ENCODE results near the gene AMIGO1.

AMIGO1 gene

DNA sequence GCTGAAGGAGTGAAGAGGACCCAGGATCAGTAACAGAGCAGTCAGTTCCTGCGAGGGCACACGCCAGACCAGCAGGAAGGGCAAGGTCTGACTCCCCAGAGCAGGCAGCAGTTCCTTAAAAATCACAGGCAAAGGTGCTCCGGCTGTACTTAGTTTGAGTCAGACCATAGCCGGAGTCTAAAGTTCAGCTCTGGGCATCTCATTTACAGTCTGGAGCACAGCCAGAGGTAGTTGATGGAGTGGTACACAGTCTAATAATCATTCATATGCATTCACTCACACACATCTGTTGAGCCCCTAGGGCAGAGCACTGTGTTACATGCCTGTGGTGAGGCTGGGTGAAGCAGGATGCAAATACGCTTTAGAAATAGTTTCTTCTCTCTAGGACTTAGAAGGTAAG lies 7.3 kb upstream of the AMIGO1 start:
- no peaks in the 10 kb centered on the region for H3K36me3 ChIP-seq (ENCODE audit: insufficient read depth, low read length)

DNA sequence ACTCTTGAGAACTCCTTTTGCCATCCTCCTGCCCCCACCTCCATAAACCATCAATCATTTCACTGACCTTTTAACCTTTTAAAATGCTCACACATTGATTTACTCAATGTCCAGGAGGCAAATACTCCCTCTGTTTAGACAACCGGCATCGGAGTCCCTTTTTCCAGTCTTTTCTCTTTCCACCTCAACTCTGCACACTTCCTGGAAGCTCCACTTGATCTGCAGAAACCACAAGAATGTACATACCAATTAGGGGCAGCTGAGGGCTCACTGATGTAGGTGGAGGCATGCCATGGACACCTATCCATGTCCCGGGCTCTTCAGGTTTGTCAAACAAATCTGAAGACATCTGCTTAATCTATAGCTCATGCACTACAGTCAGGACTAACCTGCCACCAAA lies 5.3 kb upstream of the AMIGO1 start:
- H3K36me3 ChIP-seq (ENCODE audit: insufficient read depth, low read length), result no peaks in the 10 kb centered on the region

More for the DNA sequence above, 7.3 kb upstream of the AMIGO1 start:
- Histone ChIP-seq H3K4me1 (ENCODE audit: control insufficient read depth, insufficient read depth, low read length, unreplicated experiment) (no peaks in the 10 kb centered on the region), H3K27me3 (ENCODE audit: insufficient read depth, low read length) (peaks cover 20% of the 10 kb centered on the region), H2AFZ (ENCODE audit: low read length, unreplicated experiment) (no peak overlapping the region), H3K4me3 (ENCODE audit: low read depth, low read length) (no peak overlapping the region), H3K27ac (ENCODE audit: low read depth, low read length) (no peak overlapping the region), H3K79me2 (ENCODE audit: control insufficient read depth, insufficient read depth, low read length, unreplicated experiment) (no peaks in the 10 kb centered on the region)

GRCh38 chr1:109513110-109513710 lies 3.7 kb upstream of the AMIGO1 start:
- H3K36me3 ChIP-seq (ENCODE audit: insufficient read depth, low read length), result no peaks in the 10 kb centered on the region
- no peaks in the 10 kb centered on the region for H3K79me2 ChIP-seq (ENCODE audit: control insufficient read depth, insufficient read depth, low read length, unreplicated experiment)
- H3K4me1 ChIP-seq (ENCODE audit: control insufficient read depth, insufficient read depth, low read length, unreplicated experiment), result peaks cover 8% of the 10 kb centered on the region
- H3K4me3 ChIP-seq (ENCODE audit: low read depth, low read length), result no peak overlapping the region
- H3K27me3 ChIP-seq (ENCODE audit: insufficient read depth, low read length), result peaks cover 34% of the 10 kb centered on the region
- H2AFZ ChIP-seq (ENCODE audit: low read length, unreplicated experiment), result no peak overlapping the region
- no peak overlapping the region for H3K27ac ChIP-seq (ENCODE audit: low read depth, low read length)

More for the DNA sequence above, 5.3 kb upstream of the AMIGO1 start:
- peaks cover 7% of the 10 kb centered on the region for H3K4me1 ChIP-seq (ENCODE audit: control insufficient read depth, insufficient read depth, low read length, unreplicated experiment)
- H2AFZ ChIP-seq (ENCODE audit: low read length, unreplicated experiment), result no peak overlapping the region
- no peak overlapping the region for H3K4me3 ChIP-seq (ENCODE audit: low read depth, low read length)
- no peak overlapping the region for H3K27ac ChIP-seq (ENCODE audit: low read depth, low read length)
- H3K27me3 ChIP-seq (ENCODE audit: insufficient read depth, low read length), result peaks cover 21% of the 10 kb centered on the region
- H3K79me2 ChIP-seq (ENCODE audit: control insufficient read depth, insufficient read depth, low read length, unreplicated experiment), result no peaks in the 10 kb centered on the region

DNA sequence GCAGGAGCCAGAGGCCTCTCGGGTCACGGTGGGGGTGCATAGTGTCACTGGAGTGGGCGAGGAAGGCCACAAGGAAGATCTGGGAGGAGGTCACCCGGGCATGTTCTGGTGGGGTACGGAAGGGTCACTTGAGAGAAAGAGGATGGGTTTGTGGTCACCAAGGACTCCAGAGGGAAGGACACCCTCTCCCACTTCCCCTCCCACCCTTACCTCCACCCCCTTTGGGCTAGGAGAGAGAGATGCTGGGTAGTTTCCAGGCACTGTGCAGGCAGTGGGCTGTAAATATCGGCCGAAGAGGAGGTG lies 703 bp downstream of the AMIGO1 start:
- no peaks in the 10 kb centered on the region for H3K79me2 ChIP-seq (ENCODE audit: control insufficient read depth, insufficient read depth, low read length, unreplicated experiment)
- H3K27me3 ChIP-seq (ENCODE audit: insufficient read depth, low read length), result peaks cover 46% of the 10 kb centered on the region
- H3K4me3 ChIP-seq (ENCODE audit: low read depth, low read length), result peak overlapping the region; percentile 75; the same call in 1 of the 2 replicates
- peaks cover 8% of the 10 kb centered on the region for H3K4me1 ChIP-seq (ENCODE audit: control insufficient read depth, insufficient read depth, low read length, unreplicated experiment)
- H3K27ac ChIP-seq (ENCODE audit: low read depth, low read length), result no peak overlapping the region
- H3K36me3 ChIP-seq (ENCODE audit: insufficient read depth, low read length), result no peaks in the 10 kb centered on the region
- no peak overlapping the region for H2AFZ ChIP-seq (ENCODE audit: low read length, unreplicated experiment)

DNA sequence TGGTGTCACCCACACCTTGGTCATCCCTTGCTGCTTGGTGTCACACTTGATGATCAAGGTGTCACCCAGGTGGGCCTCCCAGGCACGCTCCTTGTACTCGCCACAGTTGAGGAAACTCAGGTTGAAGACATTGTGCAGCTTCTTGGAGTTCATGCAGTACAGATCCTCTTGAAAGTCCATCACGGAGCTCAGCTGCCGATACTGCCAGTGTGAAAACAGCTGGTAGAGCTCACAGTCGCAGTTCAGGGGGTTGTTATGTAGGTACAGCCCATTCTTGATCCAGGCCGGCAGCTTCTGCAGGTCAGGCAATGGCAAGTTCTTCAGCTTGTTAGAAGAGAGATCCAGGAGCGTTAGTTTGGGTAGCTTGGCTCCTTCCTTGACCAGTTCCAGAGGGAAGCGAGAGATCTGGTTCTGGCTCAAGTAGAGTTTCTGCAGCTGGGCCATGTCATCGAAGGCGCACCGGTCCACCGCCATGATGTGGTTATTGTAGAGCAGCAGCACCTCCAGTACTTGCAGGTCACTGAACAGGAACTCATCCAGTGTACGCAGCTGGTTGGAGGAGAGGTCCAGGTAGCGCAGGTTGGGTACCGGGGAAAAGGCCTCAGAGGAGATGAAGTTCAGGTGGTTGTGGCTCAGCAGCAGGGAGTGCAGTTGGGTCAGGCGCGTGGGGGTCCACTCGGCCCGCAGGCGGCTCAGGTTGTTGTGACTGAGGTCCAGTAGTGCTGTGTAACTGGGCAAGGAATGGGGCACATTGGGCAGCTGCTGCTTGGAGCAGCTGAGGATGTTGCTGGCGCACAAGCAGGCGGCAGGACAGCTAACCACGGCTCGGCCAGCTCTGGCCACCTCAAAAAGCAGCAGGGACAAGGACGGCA lies 1.3 kb downstream of the AMIGO1 start:
- H3K27me3 ChIP-seq (ENCODE audit: insufficient read depth, low read length), result peaks cover 46% of the 10 kb centered on the region
- no peak overlapping the region for H3K4me3 ChIP-seq (ENCODE audit: low read depth, low read length)
- H3K27ac ChIP-seq (ENCODE audit: low read depth, low read length), result no peak overlapping the region
- H3K36me3 ChIP-seq (ENCODE audit: insufficient read depth, low read length), result no peaks in the 10 kb centered on the region
- H3K4me1 ChIP-seq (ENCODE audit: control insufficient read depth, insufficient read depth, low read length, unreplicated experiment), result peaks cover 8% of the 10 kb centered on the region
- no peaks in the 10 kb centered on the region for H3K79me2 ChIP-seq (ENCODE audit: control insufficient read depth, insufficient read depth, low read length, unreplicated experiment)
- no peak overlapping the region for H2AFZ ChIP-seq (ENCODE audit: low read length, unreplicated experiment)

- no peaks in the 10 kb centered on the region for H3K79me2 ChIP-seq (ENCODE audit: control insufficient read depth, insufficient read depth, low read length, unreplicated experiment)
- H2AFZ ChIP-seq (ENCODE audit: low read length, unreplicated experiment), result no peak overlapping the region
- H3K27ac ChIP-seq (ENCODE audit: low read depth, low read length), result no peak overlapping the region
- H3K4me3 ChIP-seq (ENCODE audit: low read depth, low read length), result no peak overlapping the region
- H3K27me3 ChIP-seq (ENCODE audit: insufficient read depth, low read length), result peaks cover 27% of the 10 kb centered on the region
- H3K4me1 ChIP-seq (ENCODE audit: control insufficient read depth, insufficient read depth, low read length, unreplicated experiment), result peaks cover 2% of the 10 kb centered on the region
- no peaks in the 10 kb centered on the region for H3K36me3 ChIP-seq (ENCODE audit: insufficient read depth, low read length)
Measured at GRCh38 chr1:109504974-109505373, 4.6 kb downstream of the AMIGO1 start.

DNA sequence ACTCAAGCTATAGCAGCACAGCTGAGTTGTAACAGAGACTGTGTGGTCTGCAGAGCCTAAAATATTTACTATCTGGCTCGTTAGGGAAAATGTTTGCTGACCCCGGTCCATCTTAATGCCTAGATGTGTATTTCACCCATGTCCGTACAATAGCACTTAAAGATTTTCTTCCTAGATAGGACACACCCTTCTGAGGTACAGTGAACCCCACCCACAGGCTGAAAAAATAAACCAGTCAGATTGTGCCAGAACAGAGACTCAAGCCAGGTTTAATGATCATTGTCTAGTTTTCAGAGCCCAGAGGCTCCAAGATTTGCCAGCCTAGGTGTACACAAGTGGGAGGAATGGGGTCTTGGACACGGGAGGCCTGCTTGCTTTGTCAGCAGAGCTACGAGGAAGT lies 5.6 kb downstream of the AMIGO1 start:
- Histone ChIP-seq H3K36me3 (ENCODE audit: insufficient read depth, low read length) (no peaks in the 10 kb centered on the region), H3K4me1 (ENCODE audit: control insufficient read depth, insufficient read depth, low read length, unreplicated experiment) (no peaks in the 10 kb centered on the region), H3K4me3 (ENCODE audit: low read depth, low read length) (no peak overlapping the region), H2AFZ (ENCODE audit: low read length, unreplicated experiment) (no peak overlapping the region), H3K79me2 (ENCODE audit: control insufficient read depth, insufficient read depth, low read length, unreplicated experiment) (no peaks in the 10 kb centered on the region), H3K27ac (ENCODE audit: low read depth, low read length) (no peak overlapping the region), H3K27me3 (ENCODE audit: insufficient read depth, low read length) (peaks cover 19% of the 10 kb centered on the region)

- Histone ChIP-seq H3K36me3 (ENCODE audit: insufficient read depth, low read length) (no peaks in the 10 kb centered on the region), H2AFZ (ENCODE audit: low read length, unreplicated experiment) (no peak overlapping the region), H3K27ac (ENCODE audit: low read depth, low read length) (no peak overlapping the region), H3K4me3 (ENCODE audit: low read depth, low read length) (no peak overlapping the region), H3K79me2 (ENCODE audit: control insufficient read depth, insufficient read depth, low read length, unreplicated experiment) (no peaks in the 10 kb centered on the region), H3K4me1 (ENCODE audit: control insufficient read depth, insufficient read depth, low read length, unreplicated experiment) (no peaks in the 10 kb centered on the region), H3K27me3 (ENCODE audit: insufficient read depth, low read length) (peaks cover 5% of the 10 kb centered on the region; the same call in 1 of the 2 replicates)
Measured at GRCh38 chr1:109502364-109502851, 7.1 kb downstream of the AMIGO1 start.

GRCh38 chr1:109501644-109502363 lies 7.7 kb downstream of the AMIGO1 start:
- no peak overlapping the region for H2AFZ ChIP-seq (ENCODE audit: low read length, unreplicated experiment)
- H3K27me3 ChIP-seq (ENCODE audit: insufficient read depth, low read length), result no peaks in the 10 kb centered on the region
- H3K4me1 ChIP-seq (ENCODE audit: control insufficient read depth, insufficient read depth, low read length, unreplicated experiment), result no peaks in the 10 kb centered on the region
- H3K27ac ChIP-seq (ENCODE audit: low read depth, low read length), result no peak overlapping the region
- H3K36me3 ChIP-seq (ENCODE audit: insufficient read depth, low read length), result no peaks in the 10 kb centered on the region
- no peaks in the 10 kb centered on the region for H3K79me2 ChIP-seq (ENCODE audit: control insufficient read depth, insufficient read depth, low read length, unreplicated experiment)
- H3K4me3 ChIP-seq (ENCODE audit: low read depth, low read length), result no peak overlapping the region

- Histone ChIP-seq H3K36me3 (ENCODE audit: insufficient read depth, low read length) (no peaks in the 10 kb centered on the region), H3K4me3 (ENCODE audit: low read depth, low read length) (no peak overlapping the region), H2AFZ (ENCODE audit: low read length, unreplicated experiment) (no peak overlapping the region), H3K27me3 (ENCODE audit: insufficient read depth, low read length) (no peaks in the 10 kb centered on the region), H3K79me2 (ENCODE audit: control insufficient read depth, insufficient read depth, low read length, unreplicated experiment) (no peaks in the 10 kb centered on the region), H3K27ac (ENCODE audit: low read depth, low read length) (no peak overlapping the region), H3K4me1 (ENCODE audit: control insufficient read depth, insufficient read depth, low read length, unreplicated experiment) (no peaks in the 10 kb centered on the region)
Measured at GRCh38 chr1:109500941-109501381, 8.6 kb downstream of the AMIGO1 start.
